Prostate gland (tissue), 2 donors: Measurements from ENCODE around the gene CNOT9. TPM values are rescaled to one million over a fixed set of nuclear protein-coding genes. Genes with fewer than 3 reads are reported as not detected.
A peak's percentile ranks its signal among the peaks of the same experiment; 100 is the strongest.

Experiments
- DNase-seq: peaks from one replicate; pipeline ENCODE4 v3.0.0-alpha.2; 2019; ENCODE audit warnings: low spot score
- H3K27ac ChIP-seq, 2 donors: fragments of 200-600 bp; sonication (generic); 2 replicates each; pipeline ENCODE4 v1.5.1; 2017 to 2019
- H3K27me3 ChIP-seq: fragments of 200-600 bp; sonication (generic); replicated peaks from 2 replicates; pipeline ENCODE4 v1.5.1; 2019; ENCODE audit not compliant: insufficient read depth
- H3K36me3 ChIP-seq, 2 donors: fragments of 200-600 bp; sonication (generic); 1 replicate in 1 of 2; 2 replicates in 1 of 2; pipeline versions ENCODE4 v1.5.1 to v1.8.1; 2017 to 2019
- H3K4me1 ChIP-seq: fragments of 200-600 bp; sonication (generic); replicated peaks from 2 replicates; pipeline ENCODE4 v1.5.1; 2019
- H3K4me3 ChIP-seq, 2 donors: fragments of 200-600 bp; sonication (generic); 2 replicates each; pipeline ENCODE4 v1.5.1; 2017 to 2019
- H3K9me3 ChIP-seq: fragments of 200-600 bp; sonication (generic); 2 replicates; pipeline ENCODE4 v1.5.1; 2017
- CTCF ChIP-seq, 4 experiments: fragments of 200-600 bp in 2 of 4; fragments of 450-650 bp in 2 of 4; sonication (generic) in 2 of 4; IDR thresholded peaks; 1 replicate in 3 of 4; 2 replicates in 1 of 4; pipeline ENCODE4 v1.5.1; 2016 to 2019; ENCODE audit warnings: antibody characterized with exemption in 4 of 4, mild to moderate bottlenecking in 2 of 4, moderate library complexity in 2 of 4
- POLR2A ChIP-seq: fragments of 450-650 bp; IDR thresholded peaks from one replicate; pipeline ENCODE4 v1.6.1; 2016; ENCODE audit warnings: antibody characterized with exemption, mild to moderate bottlenecking
- POLR2AphosphoS5 ChIP-seq: sonication (generic); formaldehyde crosslinking; IDR thresholded peaks from one replicate; pipeline ENCODE4 v1.6.1; 2017; ENCODE audit warnings: antibody characterized with exemption
- WGBS: methylation state at CpG from one replicate; pipeline ENCODE4 v1.1.5; 2018; 5-methylcytosine and 5-hydroxymethylcytosine counted together
- intact Hi-C: fragments of 100-400 bp; cut with DNase I; formaldehyde crosslinking; loops from one replicate; pipeline ENCODE4 v1.14.2; 2022
- total RNA-seq, 2 donors: library from RNA; depleted of rRNA; stranded (reverse); fragments of >200 nt; gene quantifications; one replicate each; pipeline ENCODE4 v1.1.0, GENCODE V29; 2016

The CNOT9 gene
- total RNA-seq, 2 donors from 2014 or later = 31.7 to 77.6 TPM

GRCh38 chr2:218567797-218568189 is 846 bp upstream of the CNOT9 start:
- DNase-seq = no peak
- under 1% methylated on average over 19 of the region's 19 CpGs for WGBS
- H3K36me3 ChIP-seq = no peaks in the 10 kb centered on the region
- no peaks in the 10 kb centered on the region for H3K9me3 ChIP-seq
- no peaks in the 10 kb centered on the region for H3K4me1 ChIP-seq
- intact Hi-C loops = loop anchor here (2.0 to 10.0 kb wide), 3 partner anchors 80 to 283 kb away; no protein-coding TSS in a partner anchor
- no peak for TF ChIP-seq CTCF (IDR thresholded peaks at IDR 0.05)
- TF ChIP-seq POLR2A = no peak
- no peak for TF ChIP-seq POLR2AphosphoS5
- peak overlapping the region; percentile 92 to 93 for H3K27ac ChIP-seq
- peak overlapping the region; percentile 72 to 80 for H3K4me3 ChIP-seq
- H3K27me3 ChIP-seq = no peaks in the 10 kb centered on the region

GRCh38 chr2:218569038-218569431 is 396 bp downstream of the CNOT9 start:
- peak; percentile 27 for DNase-seq
- Histone ChIP-seq H3K36me3 (no peaks in the 10 kb centered on the region), H3K4me1 (no peaks in the 10 kb centered on the region), H3K27me3 (no peaks in the 10 kb centered on the region), H3K27ac (peak overlapping the region; percentile 92 to 93), H3K4me3 (peak overlapping the region; percentile 72 to 80), H3K9me3 (no peaks in the 10 kb centered on the region)
- intact Hi-C loops = loop anchor here (5.0 to 10.0 kb wide), 2 partner anchors 78 to 284 kb away; no protein-coding TSS in a partner anchor
- no peak for TF ChIP-seq POLR2A
- no peak for TF ChIP-seq POLR2AphosphoS5
- TF ChIP-seq CTCF (IDR thresholded peaks at IDR 0.05) = no peak
- under 1% methylated on average over 31 of the region's 31 CpGs for WGBS

GRCh38 chr2:218569661-218570500 is 1.2 kb downstream of the CNOT9 start:
- no peaks in the 10 kb centered on the region for H3K36me3 ChIP-seq
- H3K4me1 ChIP-seq = no peaks in the 10 kb centered on the region
- intact Hi-C loops = loop anchor here (5.0 to 10.0 kb wide), 3 partner anchors 37 to 285 kb away; partner anchors contain the start of gene PLCD4
- no peaks in the 10 kb centered on the region for H3K9me3 ChIP-seq
- TF ChIP-seq CTCF (IDR thresholded peaks at IDR 0.05) (no peak), POLR2A (peak; percentile 18), POLR2AphosphoS5 (peak; percentile 65)
- H3K4me3 ChIP-seq = peak overlapping the region; percentile 72 to 80
- H3K27me3 ChIP-seq = no peaks in the 10 kb centered on the region
- peak overlapping the region; percentile 92 to 93 for H3K27ac ChIP-seq
- 5% methylated on average over 10 of the region's 10 CpGs for WGBS
- DNase-seq = peak; percentile 32

- Histone ChIP-seq H3K4me1 (no peaks in the 10 kb centered on the region), H3K4me3 (no peak overlapping the region), H3K27ac (no peak overlapping the region), H3K9me3 (no peaks in the 10 kb centered on the region), H3K36me3 (no peaks in the 10 kb centered on the region), H3K27me3 (no peaks in the 10 kb centered on the region)
- no peak for DNase-seq
- WGBS = 22% methylated on average over 6 of the region's 6 CpGs
- intact Hi-C loops = loop anchor here (5.0 kb wide), 1 partner anchor 36 kb away; the partner anchor contains the start of gene PLCD4
- TF ChIP-seq POLR2AphosphoS5 (no peak), CTCF (IDR thresholded peaks at IDR 0.05) (no peak), POLR2A (no peak)
Observed at GRCh38 chr2:218570850-218571249, 2.2 kb downstream of the CNOT9 start.
